H9 (cell line): ENCODE data around the gene CCKAR. TPM values are rescaled to one million over a fixed set of nuclear protein-coding genes. Genes with fewer than 3 reads are reported as not detected.

Experiments used
- DNase-seq: peaks from one replicate; pipeline ENCODE4 v3.0.0-alpha.2; 2017
- H2AFZ ChIP-seq: one replicate; pipeline ENCODE4 v1.6.1; 2013; ENCODE audit warnings: mild to moderate bottlenecking, low read length, control low read depth, moderate library complexity
- H2AK5ac ChIP-seq: 2 replicates; pipeline ENCODE4 v1.6.1; 2013; ENCODE audit warnings: low read length, control low read depth, mixed read lengths; ENCODE audit not compliant: insufficient read length
- H2BK120ac ChIP-seq: one replicate; pipeline ENCODE4 v1.6.1; 2013; ENCODE audit warnings: low read depth, mild to moderate bottlenecking, low read length, control low read depth, inconsistent platforms; ENCODE audit not compliant: poor library complexity, severe bottlenecking
- H2BK12ac ChIP-seq: 2 replicates; pipeline ENCODE4 v1.6.1; 2013; ENCODE audit warnings: low read length, control low read depth, mixed read lengths, low read depth; ENCODE audit not compliant: insufficient read length
- H2BK15ac ChIP-seq: 2 replicates; pipeline ENCODE4 v1.6.1; 2013; ENCODE audit warnings: low read depth, low read length, control low read depth
- H2BK20ac ChIP-seq: one replicate; pipeline ENCODE4 v1.6.1; 2013; ENCODE audit warnings: low read depth, mild to moderate bottlenecking, low read length, control low read depth, inconsistent platforms; ENCODE audit not compliant: poor library complexity, severe bottlenecking
- H2BK5ac ChIP-seq: 2 replicates; pipeline ENCODE4 v1.6.1; 2013; ENCODE audit warnings: low read length, control low read depth, mixed read lengths; ENCODE audit not compliant: insufficient read length
- H3K14ac ChIP-seq: 2 replicates; pipeline ENCODE4 v1.6.1; 2013; ENCODE audit warnings: low read length, control low read depth; ENCODE audit not compliant: insufficient read depth
- H3K18ac ChIP-seq: 2 replicates; pipeline ENCODE4 v1.6.1; 2013; ENCODE audit warnings: low read depth, mild to moderate bottlenecking, mixed read lengths, low read length, control low read depth; ENCODE audit not compliant: insufficient read length
- H3K23ac ChIP-seq: 2 replicates; pipeline ENCODE4 v1.6.1; 2013; ENCODE audit warnings: low read length, control low read depth, mixed read lengths, low read depth; ENCODE audit not compliant: insufficient read length
- H3K23me2 ChIP-seq: 2 replicates; pipeline ENCODE4 v1.6.1; 2013; ENCODE audit warnings: low read depth, mild to moderate bottlenecking, mixed read lengths, low read length, control low read depth; ENCODE audit not compliant: insufficient read length, poor library complexity, severe bottlenecking
- H3K27ac ChIP-seq: 2 replicates; pipeline ENCODE4 v1.5.1; 2013; ENCODE audit warnings: low read length, control low read depth, mixed read lengths, low read depth; ENCODE audit not compliant: insufficient read length
- H3K27me3 ChIP-seq: 2 replicates; pipeline ENCODE4 v1.6.1; 2013; ENCODE audit warnings: low read length, control low read depth, inconsistent platforms; ENCODE audit not compliant: insufficient read depth
- H3K4ac ChIP-seq: 2 replicates; pipeline ENCODE4 v1.6.1; 2013; ENCODE audit warnings: low read depth, mild to moderate bottlenecking, control low read depth, inconsistent platforms, low read length, moderate library complexity
- H3K4me1 ChIP-seq: 2 replicates; pipeline ENCODE4 v1.6.1; 2013; ENCODE audit warnings: low read length, control low read depth, inconsistent platforms; ENCODE audit not compliant: insufficient read depth
- H3K4me2 ChIP-seq: 2 replicates; pipeline ENCODE4 v1.6.1; 2013; ENCODE audit warnings: low read length, control low read depth, mixed read lengths; ENCODE audit not compliant: insufficient read length, insufficient read depth
- H3K56ac ChIP-seq: 2 replicates; pipeline ENCODE4 v1.6.1; 2013; ENCODE audit warnings: low read depth, mild to moderate bottlenecking, mixed read lengths, low read length, control low read depth; ENCODE audit not compliant: insufficient read length
- H3K79me1 ChIP-seq: 2 replicates; pipeline ENCODE4 v1.6.1; 2013; ENCODE audit warnings: low read depth, mild to moderate bottlenecking, moderate library complexity, low read length, control low read depth, inconsistent platforms; ENCODE audit not compliant: insufficient read depth, poor library complexity, severe bottlenecking
- H3K79me2 ChIP-seq: 2 replicates; pipeline ENCODE4 v1.6.1; 2013; ENCODE audit warnings: low read length, control low read depth, inconsistent platforms; ENCODE audit not compliant: insufficient read depth
- H3K9ac ChIP-seq: 2 replicates; pipeline ENCODE4 v1.6.1; 2013; ENCODE audit warnings: low read length, control low read depth, mixed read lengths; ENCODE audit not compliant: insufficient read length; ENCODE audit errors: extremely low read depth
- H3K9me3 ChIP-seq: one replicate; pipeline ENCODE4 v1.6.1; 2013; ENCODE audit warnings: low read depth, low read length, inconsistent platforms; ENCODE audit not compliant: control insufficient read depth
- H3T11ph ChIP-seq: one replicate; pipeline ENCODE4 v1.6.1; 2013; ENCODE audit warnings: mild to moderate bottlenecking, low read length, control low read depth, inconsistent platforms
- H4K20me1 ChIP-seq: one replicate; pipeline ENCODE4 v1.6.1; 2013; ENCODE audit not compliant: control insufficient read depth, insufficient read length, insufficient read depth
- H4K5ac ChIP-seq: 2 replicates; pipeline ENCODE4 v1.6.1; 2013; ENCODE audit warnings: low read depth, mild to moderate bottlenecking, mixed read lengths, low read length, control low read depth; ENCODE audit not compliant: insufficient read length
- H4K8ac ChIP-seq: replicated peaks from 2 replicates; pipeline ENCODE4 v1.6.1; 2013; ENCODE audit warnings: low read length, control low read depth, mixed read lengths, low read depth; ENCODE audit not compliant: insufficient read length
- H4K91ac ChIP-seq: 2 replicates; pipeline ENCODE4 v1.6.1; 2013; ENCODE audit warnings: low read depth, mild to moderate bottlenecking, moderate library complexity, mixed read lengths, low read length, control low read depth; ENCODE audit not compliant: insufficient read length
- H3K27ac Mint-ChIP-seq, 3 experiments: 2 replicates in 2 of 3; 3 replicates in 1 of 3; pipeline ENCODE4 v1.8.0; 2020 to 2021; ENCODE audit warnings: mixed read lengths in 3 of 3, mild to moderate bottlenecking in 1 of 3, moderate library complexity in 1 of 3
- H3K27me3 Mint-ChIP-seq: 2 replicates; pipeline ENCODE4 v1.8.0; 2021; ENCODE audit warnings: low read depth, mild to moderate bottlenecking, moderate library complexity, mixed read lengths
- H3K36me3 Mint-ChIP-seq, 3 experiments: 2 replicates in 2 of 3; 3 replicates in 1 of 3; pipeline ENCODE4 v1.8.0; 2020 to 2021; ENCODE audit warnings: low read depth in 3 of 3, mixed read lengths in 3 of 3; ENCODE audit not compliant: insufficient read depth in 1 of 3
- H3K4me1 Mint-ChIP-seq, 2 experiments: 2 replicates each; pipeline ENCODE4 v1.8.0; 2020; ENCODE audit warnings: mixed read lengths in 2 of 2
- H3K4me3 Mint-ChIP-seq, 2 experiments: 2 replicates in 1 of 2; 3 replicates in 1 of 2; pipeline ENCODE4 v1.8.0; 2020 to 2021; ENCODE audit warnings: mild to moderate bottlenecking in 2 of 2, mixed read lengths in 2 of 2, moderate library complexity in 1 of 2
- H3K9me3 Mint-ChIP-seq, 2 experiments: 2 replicates in 1 of 2; 3 replicates in 1 of 2; pipeline ENCODE4 v1.8.0; 2020; ENCODE audit warnings: mild to moderate bottlenecking in 2 of 2, mixed read lengths in 2 of 2, moderate library complexity in 1 of 2
- CTCF ChIP-seq: fragments of 200-600 bp; sonication (generic); conservative IDR thresholded peaks from 3 replicates; pipeline ENCODE4 v1.8.0; 2021; ENCODE audit warnings: antibody characterized with exemption, mild to moderate bottlenecking
- WGBS: extraction: QIAGEN DNeasy Blood & Tissue Kit; methylation state at CpG from one replicate; pipeline ENCODE4 v1.1.7; 2013; ENCODE audit warnings: missing lambda C conversion rate, low lambda C conversion rate, mixed read lengths; ENCODE audit not compliant: insufficient read length; ENCODE audit errors: extremely low coverage; 5-methylcytosine and 5-hydroxymethylcytosine counted together
- total RNA-seq: library from RNA; stranded (reverse); gene quantifications from 2 replicates; pipeline ENCODE4 v1.2.1, GENCODE V29; 2021

CCKAR gene
- total RNA-seq, 1 experiment from 2014 or later = not detected

- Histone ChIP-seq H4K8ac (no peak overlapping the region), H3T11ph (no peak overlapping the region), H3K4ac (no peak overlapping the region), H2BK20ac (no peak overlapping the region), H2BK15ac (no peak overlapping the region), H3K23ac (no peak overlapping the region), H3K9me3 (no peaks in the 10 kb centered on the region), H3K4me2 (no peak overlapping the region), H4K91ac (no peak overlapping the region), H4K5ac (no peak overlapping the region), H3K27ac (no peak overlapping the region), H2BK5ac (no peak overlapping the region), H3K4me1 (no peaks in the 10 kb centered on the region), H2AFZ (no peak overlapping the region), H2AK5ac (no peak overlapping the region), H2BK120ac (no peak overlapping the region), H3K18ac (no peak overlapping the region), H2BK12ac (no peak overlapping the region), H3K27me3 (no peaks in the 10 kb centered on the region), H3K9ac (no peak overlapping the region), H4K20me1 (no peaks in the 10 kb centered on the region), H3K79me1 (no peaks in the 10 kb centered on the region), H3K14ac (no peak overlapping the region), H3K79me2 (no peaks in the 10 kb centered on the region), H3K23me2 (no peaks in the 10 kb centered on the region), H3K56ac (no peak overlapping the region)
- Mint-ChIP-seq H3K36me3 (peaks cover 0 to 5% (median 0%) of the 10 kb centered on the region in 3 experiments; a peak in 3 of 7 replicates), H3K4me3 (no peak overlapping the region), H3K27me3 (peaks cover 3% of the 10 kb centered on the region), H3K27ac (peak overlapping the region in 1 of 3 experiments; percentile 63; a peak in 1 of 7 replicates), H3K9me3 (peaks cover 2 to 4% of the 10 kb centered on the region in 2 experiments; a peak in 4 of 5 replicates), H3K4me1 (peaks cover 4 to 18% of the 10 kb centered on the region in 2 experiments; a peak in 3 of 4 replicates)
- no peak for TF ChIP-seq CTCF
- WGBS = no CpG with 5 or more reads among the region's 7 CpGs
- no peak for DNase-seq
Observed at GRCh38 chr4:26491449-26492170, 1.3 kb upstream of the CCKAR start.
